Small intestine (tissue), 7 donors: ENCODE data around the gene GKAP1. TPM values are rescaled to one million over a fixed set of nuclear protein-coding genes. Genes with fewer than 3 reads are reported as not detected.
A peak's percentile ranks its signal among the peaks of the same experiment; 100 is the strongest.
"Not testable (repeated sequence)": the region's sequence is repeated elsewhere in the genome, so short reads cannot be mapped to it uniquely, and the experiment has no call there.

Experiments
- DNase-seq, 2 donors: peaks; one replicate each; pipeline versions ENCODE4 v3.0.0 to v3.0.0-alpha.2; 2013
- FAIRE-seq: peaks from 2 replicates; lab custom pipeline; 2012; peaks lifted over from hg19 to GRCh38; lab: Jason Lieb, UNC
- H3K27ac ChIP-seq, 3 donors: one replicate each; pipeline ENCODE4 v1.5.1; 2013; ENCODE audit warnings: low read length in 2 of 3, mild to moderate bottlenecking in 2 of 3, control low read depth in 1 of 3, inconsistent platforms in 1 of 3, low read depth in 1 of 3, moderate library complexity in 1 of 3
- H3K27me3 ChIP-seq, 3 donors: one replicate each; pipeline ENCODE4 v1.6.1; 2013; ENCODE audit warnings: low read length in 3 of 3, inconsistent platforms in 1 of 3; ENCODE audit not compliant: control insufficient read depth in 3 of 3, insufficient read depth in 3 of 3
- H3K36me3 ChIP-seq, 3 donors: one replicate each; pipeline ENCODE4 v1.6.1; 2013; ENCODE audit warnings: low read length in 3 of 3, inconsistent platforms in 1 of 3, low read depth in 1 of 3, mild to moderate bottlenecking in 1 of 3, moderate library complexity in 1 of 3; ENCODE audit not compliant: control insufficient read depth in 3 of 3, insufficient read depth in 2 of 3
- H3K4me1 ChIP-seq, 3 donors: one replicate each; pipeline ENCODE4 v1.6.1; 2013; ENCODE audit warnings: low read length in 2 of 3, inconsistent platforms in 1 of 3, low read depth in 1 of 3, mild to moderate bottlenecking in 1 of 3, moderate library complexity in 1 of 3; ENCODE audit not compliant: control insufficient read depth in 3 of 3, insufficient read depth in 2 of 3
- H3K4me3 ChIP-seq, 3 donors: one replicate each; pipeline ENCODE4 v1.5.1; 2013; ENCODE audit warnings: low read length in 3 of 3, control low read depth in 1 of 3, inconsistent platforms in 1 of 3, low read depth in 1 of 3, mild to moderate bottlenecking in 1 of 3, moderate library complexity in 1 of 3
- H3K9me3 ChIP-seq, 2 donors: one replicate each; pipeline ENCODE4 v1.6.1; 2013; ENCODE audit warnings: low read depth in 1 of 2, low read length in 1 of 2; ENCODE audit not compliant: control insufficient read depth in 2 of 2, insufficient read depth in 1 of 2
- WGBS, 3 donors: extraction: QIAGEN DNeasy Blood & Tissue Kit; methylation state at CpG; one replicate each; pipeline ENCODE4 v1.1.7; 2013; 5-methylcytosine and 5-hydroxymethylcytosine counted together
- polyA plus RNA-seq, 4 donors: library from polyadenylated mRNA; stranded (reverse) in 3 of 4; unstranded in 1 of 4; fragments of 200-250 nt in 3 of 4; fragments of 120-200 nt in 1 of 4; gene quantifications; one replicate each; pipeline versions ENCODE4 v1.2.1 to v1.2.3, GENCODE V29; 2013
- donor health status: healthy with polysubstance abuse.
- donor health status: control.
- donor health status: control.
- donor health status: Bipolar disorder and iron deficiency.
- donor health status: healthy.

Gene GKAP1
- polyA plus RNA-seq, 4 donors: 4.3 to 14.0 (median 7.8) TPM

- peaks cover 0 to 5% of the 10 kb centered on the region in 2 donors for H3K9me3 ChIP-seq
- H3K4me1 ChIP-seq: peaks cover 0 to 4% (median 2%) of the 10 kb centered on the region in 3 donors
- FAIRE-seq (no peak), DNase-seq (peak in 1 of 2 donors; percentile 18)
- H3K27me3 ChIP-seq: no peaks in the 10 kb centered on the region
- H3K4me3 ChIP-seq: peak overlapping the region; percentile 87 to 100 (median 95)
- WGBS, 3 donors: 0% methylated on average over 39 to 42 of the region's 42 CpGs
- peak overlapping the region; percentile 97 to 100 (median 100) for H3K27ac ChIP-seq
- H3K36me3 ChIP-seq: no peaks in the 10 kb centered on the region
Measured at GRCh38 chr9:83706676-83707517, 110.7 kb downstream of the GKAP1 start.

- H3K4me1 ChIP-seq: peaks cover 0 to 14% (median 4%) of the 10 kb centered on the region in 3 donors
- not testable (repeated sequence) for H3K27ac ChIP-seq, H3K4me3 ChIP-seq, DNase-seq, FAIRE-seq, H3K27me3 ChIP-seq, H3K36me3 ChIP-seq, H3K9me3 ChIP-seq
- WGBS, 3 donors: 81 to 89% (median 89%) methylated on average over 11 to 12 of the region's 12 CpGs
Measured at GRCh38 chr9:83705219-83705651, 112.3 kb downstream of the GKAP1 start.

- WGBS, 3 donors: 48 to 55% (median 54%) methylated on average over 6 of the region's 6 CpGs
- FAIRE-seq (no peak), DNase-seq (peak; percentile 9 to 16)
- Histone ChIP-seq H3K27me3 (no peaks in the 10 kb centered on the region), H3K27ac (peak overlapping the region in 1 of 3 donors; percentile 31), H3K4me1 (peaks cover 0 to 19% (median 4%) of the 10 kb centered on the region in 3 donors), H3K4me3 (no peak overlapping the region), H3K36me3 (no peaks in the 10 kb centered on the region), H3K9me3 (peaks cover 0 to 5% of the 10 kb centered on the region in 2 donors)
Measured at GRCh38 chr9:83701769-83702168, 115.8 kb downstream of the GKAP1 start.

- Histone ChIP-seq H3K36me3 (no peaks in the 10 kb centered on the region), H3K9me3 (peaks cover 0 to 5% of the 10 kb centered on the region in 2 donors), H3K27ac (no peak overlapping the region), H3K4me1 (peaks cover 0 to 19% (median 4%) of the 10 kb centered on the region in 3 donors), H3K4me3 (no peak overlapping the region), H3K27me3 (no peaks in the 10 kb centered on the region)
- 88 to 97% (median 95%) methylated on average over 1 of the region's 1 CpG for WGBS, 3 donors
- no peak for FAIRE-seq
- no peak for DNase-seq
Measured at GRCh38 chr9:83701286-83701685, 116.3 kb downstream of the GKAP1 start.

- FAIRE-seq (no peak), DNase-seq (no peak)
- peaks cover 0 to 19% (median 0%) of the 10 kb centered on the region in 3 donors for H3K4me1 ChIP-seq
- 79 to 96% (median 83%) methylated on average over 3 of the region's 3 CpGs for WGBS, 3 donors
- no peaks in the 10 kb centered on the region for H3K9me3 ChIP-seq
- no peak overlapping the region for H3K27ac ChIP-seq
- no peaks in the 10 kb centered on the region for H3K27me3 ChIP-seq
- no peaks in the 10 kb centered on the region for H3K36me3 ChIP-seq
- no peak overlapping the region for H3K4me3 ChIP-seq
Measured at GRCh38 chr9:83699615-83700014, 118.0 kb downstream of the GKAP1 start.

- no peak for FAIRE-seq
Measured at GRCh38 chr9:83698976-83699585, 118.5 kb downstream of the GKAP1 start.

GRCh38 chr9:83691492-83691891 lies 126.1 kb downstream of the GKAP1 start:
- WGBS, 3 donors: 72 to 81% (median 73%) methylated on average over 3 of the region's 3 CpGs
- H3K27ac ChIP-seq: no peak overlapping the region
- no peak for DNase-seq
- H3K4me1 ChIP-seq: no peaks in the 10 kb centered on the region
- no peaks in the 10 kb centered on the region for H3K27me3 ChIP-seq
- H3K36me3 ChIP-seq: peaks cover 0 to 2% (median 0%) of the 10 kb centered on the region in 3 donors
- no peak overlapping the region for H3K4me3 ChIP-seq
- FAIRE-seq: no peak
- no peaks in the 10 kb centered on the region for H3K9me3 ChIP-seq

More at GRCh38 chr9:83698976-83699585, 118.5 kb downstream of the GKAP1 start:
- H3K27ac ChIP-seq: no peak overlapping the region
- DNase-seq: no peak
- H3K9me3 ChIP-seq: no peaks in the 10 kb centered on the region
- 54 to 59% (median 59%) methylated on average over 4 of the region's 4 CpGs for WGBS, 3 donors
- H3K4me1 ChIP-seq: peaks cover 0 to 19% (median 0%) of the 10 kb centered on the region in 3 donors
- H3K36me3 ChIP-seq: no peaks in the 10 kb centered on the region
- no peaks in the 10 kb centered on the region for H3K27me3 ChIP-seq
- no peak overlapping the region for H3K4me3 ChIP-seq
